HG03571 (cell line): Measurements from ENCODE around the gene TUT1.
"Not testable (repeated sequence)": the region's sequence is repeated elsewhere in the genome, so short reads cannot be mapped to it uniquely, and the experiment has no call there.

Experiments
- ATAC-seq: cut with Tn5 transposase; IDR thresholded peaks from one replicate; pipeline ENCODE4 v1.9.1; 2021; ENCODE audit not compliant: unreplicated experiment

The TUT1 gene

DNA sequence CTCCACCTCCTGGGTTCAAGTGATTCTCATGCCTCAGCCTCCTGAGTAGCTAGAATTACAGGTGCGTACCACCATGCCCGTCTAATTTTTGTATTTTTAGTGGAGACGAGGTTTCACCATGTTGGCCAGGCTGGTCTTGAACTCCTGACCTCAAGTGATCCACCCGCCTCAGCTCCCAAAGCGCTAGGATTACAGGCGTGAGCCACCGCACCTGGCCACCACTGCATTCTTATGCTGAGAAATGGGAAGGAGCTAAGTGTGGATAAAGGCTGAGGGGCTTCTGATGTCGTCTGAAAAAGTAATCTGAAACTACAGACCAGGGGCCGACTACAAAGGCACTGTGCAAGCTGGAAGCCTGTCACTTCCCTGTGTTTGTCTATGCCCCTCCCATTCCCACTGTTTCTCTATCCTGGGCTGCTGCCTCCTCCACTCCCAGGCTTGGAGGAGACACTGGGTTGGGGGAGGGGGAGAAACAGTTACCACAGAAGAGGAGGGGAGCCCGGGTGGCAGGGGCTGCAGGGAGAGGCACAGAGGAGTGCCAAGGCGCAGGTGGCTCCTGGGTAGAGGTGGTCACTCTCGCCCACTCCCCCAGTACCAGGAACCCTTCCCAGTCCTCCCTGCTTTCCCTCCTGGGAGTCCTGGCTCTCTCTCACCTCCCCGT, 13.3 kb upstream of the TUT1 start:
- no peak for ATAC-seq

DNA sequence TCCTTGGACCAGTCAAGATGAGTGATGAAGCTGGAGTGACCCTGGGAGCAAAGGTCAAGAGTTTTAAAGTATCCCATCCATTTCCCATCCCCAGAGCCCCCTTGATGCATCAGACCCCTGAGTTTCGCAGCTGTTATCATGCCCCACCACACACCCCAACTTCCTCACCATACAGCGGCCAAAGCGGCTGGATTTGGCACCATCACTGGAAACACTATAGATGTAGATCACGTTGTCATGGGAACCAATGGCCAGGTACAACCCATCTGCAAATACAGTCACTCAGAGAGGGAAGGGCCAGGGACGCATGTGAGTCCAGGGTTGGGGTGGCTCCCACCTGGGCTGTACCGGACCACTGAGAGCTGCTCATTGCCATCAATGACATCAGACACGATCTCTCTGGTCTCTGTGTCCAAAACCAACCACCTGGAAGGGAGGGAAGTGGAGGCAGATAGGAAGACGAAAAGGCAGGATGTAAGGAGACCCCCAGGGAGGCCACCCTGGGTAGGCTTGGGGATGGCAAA, 12.5 kb upstream of the TUT1 start:
- ATAC-seq: no peak

DNA sequence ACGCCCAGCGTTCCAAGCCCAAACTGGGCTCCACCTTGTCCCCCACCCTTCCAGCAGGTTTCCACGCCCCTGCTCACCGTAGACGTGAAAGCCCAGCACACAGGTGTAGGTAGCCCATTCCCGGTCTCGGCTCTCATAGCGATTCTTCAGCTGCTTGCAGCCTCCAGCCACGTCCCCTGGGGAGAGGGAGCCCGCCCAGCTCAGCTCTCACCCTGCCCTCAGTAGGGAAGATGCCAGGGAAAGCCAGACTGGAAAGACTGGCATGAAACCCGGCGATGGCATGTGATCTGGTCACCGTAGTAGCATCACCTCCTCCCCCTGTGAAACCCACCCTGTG, 11.7 kb upstream of the TUT1 start:
- ATAC-seq: no peak

DNA sequence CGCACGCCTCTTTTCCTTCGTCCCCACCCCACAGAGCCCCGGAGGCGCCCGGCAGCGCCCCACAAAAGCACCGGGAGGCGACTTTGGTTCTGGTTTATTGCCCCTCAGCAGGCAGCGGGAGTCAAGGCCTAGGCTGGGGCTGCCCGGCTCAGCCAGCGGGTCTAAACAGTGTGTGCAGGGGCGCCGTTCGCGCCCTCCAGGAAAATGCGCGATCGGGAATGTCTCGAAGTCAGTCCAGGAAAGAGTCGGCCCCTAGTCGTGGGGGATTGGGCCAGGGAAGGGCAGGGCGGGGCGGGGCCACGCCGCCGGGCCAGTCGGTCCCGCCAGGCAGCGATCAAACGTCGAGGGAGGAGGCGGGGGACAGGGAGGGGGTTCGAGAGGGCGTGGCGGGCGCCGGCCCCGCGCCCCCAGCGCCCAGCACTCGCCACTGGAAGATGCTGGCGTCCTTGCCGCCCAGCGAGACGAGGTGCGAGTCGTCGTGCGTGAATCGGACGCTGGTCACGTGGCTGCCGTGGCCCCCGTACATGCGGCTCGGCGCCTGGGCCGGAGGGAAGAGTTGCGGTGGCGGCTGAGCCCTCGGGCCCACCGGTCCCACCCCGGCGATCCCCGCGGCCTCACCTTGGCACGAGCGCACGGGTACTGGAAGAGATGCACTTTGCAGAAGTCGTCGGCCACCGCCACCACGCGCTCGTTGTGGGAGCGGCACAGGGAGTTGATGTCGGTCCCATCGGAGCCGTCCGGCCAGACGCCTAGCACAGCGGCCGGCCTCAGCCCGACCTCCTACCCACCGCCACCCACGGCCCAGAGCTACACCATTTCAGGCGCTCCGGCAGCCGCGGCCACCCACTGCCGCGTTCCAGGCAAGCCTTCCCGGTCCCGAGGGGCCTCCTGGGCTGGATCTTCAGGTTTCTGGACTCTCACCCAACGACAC, 11.1 kb upstream of the TUT1 start:
- ATAC-seq: no peak

DNA sequence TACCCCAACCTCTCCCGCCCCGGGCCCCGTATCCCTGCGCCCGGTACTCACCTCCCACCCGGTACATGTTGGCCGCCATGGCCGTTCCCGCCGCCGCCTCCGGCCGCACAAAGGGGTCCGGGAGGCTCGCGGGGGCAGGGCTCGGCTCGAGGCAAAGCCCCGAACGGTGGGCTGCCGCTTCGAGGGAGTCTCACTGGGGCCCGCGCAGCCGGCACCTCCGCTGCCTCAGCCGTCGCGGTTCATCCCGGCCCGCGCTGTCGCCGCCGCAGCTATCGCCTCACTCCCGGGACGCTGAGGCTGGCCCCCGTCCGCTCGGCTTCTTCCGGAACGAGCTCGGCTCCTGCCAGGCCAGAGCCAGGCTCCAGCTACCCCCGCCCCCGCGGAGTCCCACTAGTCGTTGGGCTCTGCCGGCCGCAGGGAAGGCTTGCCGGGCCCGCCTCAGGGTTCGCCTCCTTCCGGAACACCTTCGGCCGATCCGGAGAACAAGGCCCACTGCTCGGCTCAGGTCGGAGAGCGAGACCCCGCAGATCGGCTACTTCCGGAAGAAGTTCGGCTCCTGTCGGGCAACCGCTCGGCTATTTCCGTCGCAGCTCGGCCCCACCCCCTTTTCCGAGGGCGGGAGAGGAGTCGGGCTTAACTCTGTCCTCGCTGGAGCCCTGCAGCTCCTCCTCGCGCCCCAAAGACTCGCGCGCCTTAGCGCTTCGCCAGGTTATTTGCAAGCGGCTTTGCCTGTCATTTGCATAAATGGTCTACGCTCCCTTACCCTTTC, 10.2 kb upstream of the TUT1 start, which contains the start of gene MTA2:
Gene MTA2, minus strand, starts transcription at position 494 of the 769 bp plus-strand sequence. Its CDS starts 415 bp downstream, at position 79.
- peak; percentile 68 for ATAC-seq

DNA sequence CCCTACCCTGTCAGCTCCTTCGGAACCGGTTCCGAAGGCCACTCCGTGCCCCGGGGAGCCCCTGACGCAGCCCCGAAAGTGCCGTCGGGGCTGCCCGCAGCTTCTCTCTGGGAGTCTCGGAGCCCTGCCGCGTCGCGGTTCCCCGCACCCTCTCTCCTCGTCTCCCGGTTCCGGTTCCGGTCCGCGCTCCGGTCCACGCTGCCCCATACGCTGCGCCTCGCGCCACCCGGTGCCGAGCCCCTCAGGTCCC, 9.7 kb upstream of the TUT1 start:
- ATAC-seq: no peak

DNA sequence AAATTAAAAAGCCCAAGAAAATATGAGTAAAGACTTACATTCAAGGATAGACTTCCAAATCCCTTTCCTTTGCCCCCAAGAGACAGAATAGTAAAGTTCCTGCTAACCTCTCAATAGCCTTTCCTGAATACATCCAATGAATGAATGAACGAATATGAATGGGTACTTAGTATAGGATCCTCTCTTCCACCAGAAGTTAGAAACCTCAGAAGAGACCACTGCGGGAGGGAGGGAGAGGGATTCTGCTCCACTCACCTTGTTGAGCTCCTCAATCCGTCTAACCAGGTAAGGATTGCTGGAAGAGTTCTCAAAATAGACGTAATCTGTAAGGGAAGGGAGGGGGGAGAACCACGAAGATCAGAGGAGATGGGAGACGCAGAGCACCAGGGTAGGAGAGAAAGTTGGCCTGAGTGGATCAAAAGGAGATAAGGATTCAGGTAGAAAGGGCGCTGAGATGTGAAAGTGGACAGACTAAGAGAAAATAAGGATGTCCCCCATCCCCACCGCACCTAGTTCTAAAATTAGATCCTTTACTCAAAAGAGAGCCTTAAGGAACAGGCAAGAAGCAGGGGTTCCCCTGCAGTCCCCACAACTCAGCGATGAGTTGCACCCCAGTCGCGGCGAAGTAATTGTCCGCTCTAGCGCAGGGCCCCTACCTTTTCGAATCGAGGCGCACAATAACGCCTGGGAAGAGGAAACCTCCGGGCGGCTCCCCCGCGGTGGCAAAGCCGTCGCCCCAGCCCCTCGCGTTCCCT, 9.2 kb upstream of the TUT1 start:
- no peak for ATAC-seq

DNA sequence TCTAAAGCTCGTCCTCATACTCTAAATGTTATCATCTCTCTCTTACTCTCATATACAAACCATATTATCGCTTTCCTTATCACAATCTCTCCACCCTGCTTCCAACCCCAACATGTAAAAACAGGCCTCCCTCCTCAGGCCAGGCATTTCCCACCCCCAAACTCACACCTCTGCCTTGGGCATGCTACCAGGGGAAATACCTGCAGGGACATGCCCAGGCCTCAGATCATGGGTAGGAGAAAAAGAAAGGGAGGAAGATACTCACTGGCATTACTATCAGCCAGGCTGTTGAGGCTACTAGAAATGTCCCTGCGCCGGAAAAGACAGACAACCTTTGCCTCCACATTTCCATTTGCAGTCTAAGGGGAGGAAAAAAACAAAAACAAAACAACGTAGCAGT, 8.6 kb upstream of the TUT1 start:
- no peak for ATAC-seq

DNA sequence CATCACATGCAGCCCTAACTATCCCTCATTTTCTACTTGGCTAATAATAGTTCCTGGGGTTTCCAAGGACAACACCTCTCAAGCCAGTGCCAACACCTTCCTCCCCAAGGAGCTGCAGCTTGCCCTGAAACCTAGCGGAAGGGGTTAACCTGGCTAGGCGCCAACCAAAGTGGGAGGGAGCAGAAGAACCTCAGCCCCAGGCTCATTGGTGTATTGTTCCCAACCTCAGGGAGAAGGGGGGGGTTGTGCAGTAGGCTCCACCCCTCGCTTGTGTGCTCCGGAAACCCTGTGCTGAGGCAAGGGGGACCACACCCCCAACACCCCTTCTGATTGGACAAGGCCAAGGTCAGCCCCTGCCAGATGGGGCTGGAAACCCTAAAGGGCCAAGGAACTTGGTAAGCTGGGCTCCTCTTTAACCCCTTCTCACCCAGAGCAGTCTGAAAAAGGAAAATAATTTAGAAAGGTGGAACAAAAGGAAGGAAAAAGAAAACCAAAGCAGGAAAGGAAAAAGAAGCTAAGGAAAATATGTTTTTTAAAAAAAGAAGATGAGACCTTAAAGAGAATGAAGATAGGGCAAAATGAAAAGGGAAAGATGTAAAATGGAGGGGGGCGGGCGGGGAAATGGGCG, 7.9 kb upstream of the TUT1 start:
- peak; percentile 37 for ATAC-seq

DNA sequence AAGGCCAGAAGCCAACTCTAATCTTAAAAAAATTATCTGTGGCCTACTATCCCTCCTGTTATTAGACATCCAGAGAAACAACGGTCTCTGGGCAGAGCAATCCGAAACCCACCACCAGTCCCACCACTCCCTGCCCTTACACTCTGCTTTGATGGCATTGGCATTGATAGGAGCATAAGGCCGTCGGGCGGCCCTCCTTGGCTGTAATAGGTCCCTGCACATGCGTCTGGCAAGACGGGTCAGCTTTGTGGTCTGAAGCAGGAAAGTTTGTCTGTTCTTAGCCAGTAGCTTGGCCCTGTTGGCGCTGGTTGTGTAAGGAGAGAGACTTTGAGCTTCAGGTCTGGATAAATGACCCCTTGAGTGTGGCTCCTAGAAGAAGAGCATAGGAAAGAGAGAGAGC, 3.8 kb upstream of the TUT1 start:
- no peak for ATAC-seq

DNA sequence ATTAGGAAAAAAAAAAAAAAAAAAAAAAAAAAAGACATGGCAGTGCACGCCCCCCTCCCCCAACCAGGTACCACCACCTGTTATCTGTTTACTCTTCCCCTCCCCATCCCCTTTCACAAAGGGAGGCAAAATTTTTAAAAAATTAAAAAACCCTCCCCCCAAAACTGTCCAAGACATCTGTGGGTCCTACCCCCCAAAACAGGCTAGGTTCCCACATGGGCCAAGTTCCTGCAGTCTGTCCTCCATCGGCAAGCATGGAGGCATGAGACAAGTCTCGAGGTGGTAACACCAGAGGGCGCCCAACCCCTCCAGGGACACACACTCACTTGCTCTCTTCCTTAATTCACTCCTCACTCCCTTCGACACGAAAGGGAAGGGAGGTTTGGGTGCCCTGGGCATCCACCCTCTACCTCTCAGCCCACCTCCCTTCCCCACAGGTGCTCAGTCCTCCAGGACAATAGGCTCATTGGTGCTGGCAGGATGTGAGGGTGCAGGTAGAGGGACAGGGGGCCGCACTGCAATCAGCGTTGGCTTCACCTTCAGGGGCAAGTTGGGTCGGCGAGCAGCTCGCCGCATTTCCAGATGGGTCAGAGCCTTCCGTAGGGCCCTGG, 2.2 kb upstream of the TUT1 start:
- ATAC-seq: no peak

DNA sequence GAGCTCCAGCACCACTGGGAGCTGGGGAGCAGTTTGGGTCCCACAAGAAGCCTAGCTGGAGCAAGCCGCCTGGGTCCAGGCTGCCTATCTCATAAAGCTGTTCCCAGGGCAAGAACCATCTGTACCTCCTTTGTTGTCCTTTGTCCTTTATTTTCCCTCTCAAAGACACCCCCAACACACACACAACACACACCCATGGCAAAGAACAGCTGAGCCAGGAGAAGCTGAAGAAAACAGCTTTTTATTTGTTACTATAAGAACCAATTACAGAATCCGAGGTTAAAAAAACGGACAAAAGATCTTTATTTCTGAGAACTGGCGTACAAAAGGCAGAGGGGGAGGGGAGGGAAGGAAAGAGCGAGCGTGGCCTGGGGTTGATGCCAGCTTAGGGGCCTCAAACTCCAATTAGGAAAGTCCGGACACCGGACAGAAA, 1.7 kb upstream of the TUT1 start:
- ATAC-seq: no peak

DNA sequence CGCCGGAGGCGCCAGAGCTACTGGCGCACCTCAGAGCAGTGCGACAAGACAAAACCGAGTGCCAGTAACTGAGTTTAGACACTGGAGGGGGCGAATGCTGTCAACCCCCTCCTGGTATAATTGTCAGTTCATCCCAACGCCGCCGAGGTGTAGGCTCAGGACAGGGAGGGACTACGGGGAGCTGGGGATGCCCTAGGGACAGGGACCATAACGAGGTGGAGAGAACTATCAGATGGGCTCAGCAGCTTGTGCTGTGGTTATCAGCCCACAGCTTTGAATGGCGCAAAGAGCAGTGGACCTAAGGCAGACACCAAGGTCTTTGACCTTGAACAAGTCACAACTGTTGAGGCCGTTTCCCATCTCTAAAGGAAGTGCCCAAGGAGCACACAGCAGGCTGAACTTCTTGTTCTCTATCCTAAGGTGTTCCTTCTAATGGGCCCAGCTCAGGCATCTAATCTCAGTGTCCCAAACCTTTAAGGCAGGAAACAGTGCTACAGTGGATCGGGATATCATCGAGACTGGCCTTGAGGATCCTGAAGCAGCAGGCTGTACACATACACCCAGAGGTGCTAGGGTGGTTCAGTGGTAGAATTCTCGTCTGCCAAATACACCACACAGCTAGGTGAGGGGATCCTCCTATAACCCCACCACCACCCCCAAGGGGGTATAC, 958 bp upstream of the TUT1 start:
- ATAC-seq: no peak

DNA sequence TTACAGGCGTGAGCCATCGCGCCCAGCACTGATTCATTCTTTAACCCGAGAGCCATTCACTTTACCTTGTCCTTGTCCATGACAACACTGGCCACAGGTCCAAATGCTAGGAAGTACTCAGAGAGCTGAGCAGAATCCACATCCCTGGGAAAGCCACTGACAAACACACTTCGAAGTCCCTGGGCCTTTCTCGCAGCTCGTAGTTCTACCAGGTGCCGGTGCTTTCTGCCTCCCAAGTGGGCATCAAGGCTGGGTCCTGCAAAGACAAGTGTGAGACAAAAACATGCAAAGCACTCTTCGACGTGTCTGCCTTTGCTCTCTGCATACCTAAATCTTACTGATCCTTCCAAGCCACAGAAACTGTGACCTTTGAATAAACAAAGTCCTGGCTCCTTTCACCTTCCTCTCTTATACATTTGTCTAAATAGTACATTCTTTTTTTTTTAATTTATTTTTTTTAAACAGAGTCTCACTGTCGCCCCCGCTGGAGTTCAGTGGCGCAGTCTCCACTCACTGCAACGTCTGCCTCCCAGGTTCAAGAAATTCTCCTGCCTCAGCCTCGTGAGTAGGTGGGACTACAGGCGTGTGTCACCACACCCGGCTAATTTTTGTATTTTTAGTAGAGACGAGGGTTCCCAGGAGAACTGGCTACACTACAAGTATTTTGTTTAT, 2.2 kb downstream of the TUT1 start:
- no peak for ATAC-seq

DNA sequence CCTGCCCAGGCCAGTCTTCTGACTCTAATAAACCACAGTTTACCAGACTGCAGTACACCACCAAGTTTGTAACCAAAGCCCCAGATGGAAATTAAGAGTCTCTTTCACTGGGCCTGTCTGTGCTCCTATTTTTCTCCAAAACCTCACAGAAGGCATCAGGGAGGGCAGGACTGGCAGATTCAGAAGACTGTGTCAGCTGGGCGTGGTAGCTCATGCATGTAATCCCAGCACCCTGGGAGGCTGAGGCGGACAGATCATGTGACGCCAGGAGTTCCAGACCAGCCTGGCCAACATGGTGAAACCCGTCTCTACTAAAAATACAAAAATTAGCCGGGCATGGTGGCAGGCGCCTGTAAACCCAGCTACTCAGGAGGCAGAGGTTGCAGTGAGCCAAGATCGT, 6.0 kb downstream of the TUT1 start:
- not testable (repeated sequence) for ATAC-seq

DNA sequence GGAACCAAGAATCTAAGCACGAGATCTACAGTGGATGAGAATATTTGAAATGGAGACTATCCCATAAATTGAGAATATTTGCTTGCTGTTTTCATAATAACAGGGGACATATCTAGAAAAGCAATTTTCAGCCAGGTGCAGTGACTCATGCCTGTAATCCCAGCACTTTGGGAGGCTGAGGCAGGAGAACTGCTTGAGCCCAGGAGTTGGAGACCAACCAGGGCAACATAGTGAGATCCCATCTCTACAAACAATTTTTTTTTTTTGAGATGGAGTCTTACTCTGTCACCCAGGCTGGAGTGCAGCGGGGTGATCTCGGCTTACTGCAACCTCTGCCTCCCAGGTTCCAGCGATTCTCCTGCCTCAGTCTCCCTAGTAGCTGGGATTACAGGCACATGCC, 9.6 kb downstream of the TUT1 start:
- not testable (repeated sequence) for ATAC-seq

DNA sequence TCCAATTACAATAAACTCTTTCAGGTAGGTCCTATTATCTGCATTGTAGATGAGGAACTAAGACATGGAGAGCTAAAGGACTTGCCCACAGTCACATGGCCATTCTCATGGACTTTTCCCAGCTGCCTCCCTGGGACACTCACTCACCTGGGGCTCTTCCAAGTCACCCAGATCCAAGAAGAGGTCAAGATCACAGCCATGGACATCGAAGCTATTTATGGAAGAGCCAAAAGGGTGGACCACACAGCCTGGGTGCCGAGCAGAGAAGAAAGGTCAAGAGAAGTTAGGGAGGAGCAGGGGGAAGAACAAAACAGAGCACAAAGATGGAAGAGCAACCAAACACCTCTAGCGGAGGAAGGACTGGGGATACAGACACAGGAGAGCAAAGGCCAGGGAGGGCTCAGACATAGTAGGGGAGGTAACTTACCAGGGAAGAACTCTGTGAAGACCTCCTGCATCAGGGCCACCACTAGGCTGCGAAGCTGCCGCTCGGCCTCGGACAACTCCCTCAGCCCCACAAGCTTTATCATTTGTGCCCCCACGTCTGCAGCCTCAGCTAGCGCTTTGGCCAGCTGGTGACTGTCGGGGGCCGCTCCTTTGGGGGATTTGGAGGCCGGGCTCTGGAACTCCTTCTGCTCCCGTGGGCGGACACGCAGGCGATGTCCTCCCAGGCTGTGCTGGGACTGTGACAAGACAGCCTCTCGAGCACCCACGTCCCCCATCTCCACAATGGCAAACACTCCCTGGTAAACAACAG, 10.2 kb downstream of the TUT1 start:
- no peak for ATAC-seq

DNA sequence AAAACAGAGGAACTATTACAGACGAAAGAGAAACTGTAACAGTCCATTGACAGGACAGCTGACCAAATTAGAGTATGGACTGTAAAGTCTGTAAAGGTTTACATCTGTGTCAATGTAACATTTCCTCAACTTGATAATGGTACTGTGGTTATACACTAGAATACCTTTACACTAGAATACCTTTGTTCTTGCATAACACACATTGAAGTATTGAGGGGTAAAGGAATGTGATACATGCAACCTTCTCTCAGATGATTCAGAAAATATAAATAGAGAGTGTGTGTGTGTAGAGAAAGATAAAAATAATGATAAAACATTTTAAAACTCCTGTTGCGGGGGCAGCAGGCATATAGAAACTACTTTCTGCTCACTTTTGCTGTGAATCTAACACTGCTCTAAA, 12.1 kb downstream of the TUT1 start:
- no peak for ATAC-seq
